ENCODE measurements around the gene BCAP29. TPM values are rescaled to one million over a fixed set of nuclear protein-coding genes. Genes with fewer than 3 reads are reported as not detected.

Gene BCAP29
- total RNA-seq, 1 experiment from 2014 or later = 61.5 TPM

DNA sequence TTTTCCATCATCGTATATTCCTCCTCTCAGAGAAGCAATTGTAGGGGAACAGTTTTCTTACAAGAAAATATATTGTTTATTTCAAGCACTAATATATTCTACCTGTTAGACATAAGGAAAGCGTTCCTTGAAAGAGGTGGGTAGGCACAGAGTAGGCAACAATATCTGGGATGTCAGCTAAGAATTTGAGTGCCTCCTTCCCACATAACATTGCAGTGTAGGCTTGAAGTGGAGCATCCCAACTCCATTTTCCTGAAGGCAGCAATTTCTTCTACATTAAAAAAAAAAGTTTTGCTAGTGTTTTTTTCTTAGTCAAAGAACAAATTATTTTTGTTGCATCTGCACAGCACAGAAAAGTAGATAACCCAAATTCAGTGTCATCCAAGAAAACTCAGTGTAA, 20.8 kb downstream of the BCAP29 start:
- Mint-ChIP-seq H3K9me3 (ENCODE audit: unreplicated experiment) (no peaks in the 10 kb centered on the region), H3K4me3 (ENCODE audit: unreplicated experiment) (no peak overlapping the region), H3K4me1 (ENCODE audit: insufficient read depth, unreplicated experiment) (peaks cover 6% of the 10 kb centered on the region), H3K27ac (ENCODE audit: low read depth, unreplicated experiment) (no peak overlapping the region), H3K36me3 (ENCODE audit: insufficient read depth, unreplicated experiment) (peaks cover 41% of the 10 kb centered on the region), H3K27me3 (ENCODE audit: insufficient read depth, unreplicated experiment) (no peaks in the 10 kb centered on the region)
- TF ChIP-seq, protein P1, sequence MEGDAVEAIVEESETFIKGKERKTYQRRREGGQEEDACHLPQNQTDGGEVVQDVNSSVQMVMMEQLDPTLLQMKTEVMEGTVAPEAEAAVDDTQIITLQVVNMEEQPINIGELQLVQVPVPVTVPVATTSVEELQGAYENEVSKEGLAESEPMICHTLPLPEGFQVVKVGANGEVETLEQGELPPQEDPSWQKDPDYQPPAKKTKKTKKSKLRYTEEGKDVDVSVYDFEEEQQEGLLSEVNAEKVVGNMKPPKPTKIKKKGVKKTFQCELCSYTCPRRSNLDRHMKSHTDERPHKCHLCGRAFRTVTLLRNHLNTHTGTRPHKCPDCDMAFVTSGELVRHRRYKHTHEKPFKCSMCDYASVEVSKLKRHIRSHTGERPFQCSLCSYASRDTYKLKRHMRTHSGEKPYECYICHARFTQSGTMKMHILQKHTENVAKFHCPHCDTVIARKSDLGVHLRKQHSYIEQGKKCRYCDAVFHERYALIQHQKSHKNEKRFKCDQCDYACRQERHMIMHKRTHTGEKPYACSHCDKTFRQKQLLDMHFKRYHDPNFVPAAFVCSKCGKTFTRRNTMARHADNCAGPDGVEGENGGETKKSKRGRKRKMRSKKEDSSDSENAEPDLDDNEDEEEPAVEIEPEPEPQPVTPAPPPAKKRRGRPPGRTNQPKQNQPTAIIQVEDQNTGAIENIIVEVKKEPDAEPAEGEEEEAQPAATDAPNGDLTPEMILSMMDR (IDR thresholded peaks at IDR 0.05; ENCODE audit: unreplicated experiment) = no peak
- DNase-seq (ENCODE audit: unreplicated experiment) = no peak
- ChIA-PET CTCF (interaction anchor here (0.9 to 1.1 kb wide), 2 partner anchors 106 to 122 kb away, joined by 3 to 7 read pairs; no protein-coding TSS in a partner anchor), POLR2A (interaction anchor here (1.1 kb wide), 1 partner anchor 19 kb away, joined by 5 read pairs; no protein-coding TSS in a partner anchor)
- no TSS peak for BruUV-seq (replicated peaks)
- intact Hi-C loops (cut with micrococcal nuclease) = no loop called here

DNA sequence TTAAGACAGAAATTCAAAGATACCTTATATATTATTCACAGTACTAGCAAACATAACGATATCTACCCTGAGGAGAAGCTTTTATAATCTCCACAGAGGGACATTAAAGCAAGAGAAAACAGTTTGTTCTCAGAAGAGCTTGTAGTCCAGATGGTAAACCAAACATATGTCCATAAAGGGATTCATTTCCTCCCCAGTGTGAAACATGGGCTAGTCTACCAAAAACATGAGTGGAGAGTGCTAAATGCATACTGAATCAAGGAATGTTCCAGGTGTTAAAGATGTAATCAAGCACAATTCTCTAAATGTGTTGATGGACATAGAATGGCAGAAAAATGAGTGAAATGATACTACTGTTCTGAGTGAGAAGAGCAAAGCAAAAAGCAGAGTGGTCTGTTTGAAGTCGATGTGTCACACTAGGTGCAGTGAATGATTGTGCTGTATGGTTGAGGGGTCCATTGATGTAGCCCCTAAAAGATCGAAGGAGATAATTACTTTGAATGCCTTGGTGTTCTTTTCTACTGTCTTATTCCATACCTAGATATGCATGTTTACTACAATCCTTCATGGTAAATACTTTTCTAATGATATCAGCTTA, 25.3 kb downstream of the BCAP29 start:
- no peak overlapping the region for H3K27ac Mint-ChIP-seq (ENCODE audit: low read depth, unreplicated experiment)
- no peaks in the 10 kb centered on the region for H3K27me3 Mint-ChIP-seq (ENCODE audit: insufficient read depth, unreplicated experiment)
- no peak overlapping the region for H3K4me3 Mint-ChIP-seq (ENCODE audit: unreplicated experiment)
- TF ChIP-seq, protein P1 (IDR thresholded peaks at IDR 0.05; ENCODE audit: unreplicated experiment) = no peak
- H3K36me3 Mint-ChIP-seq (ENCODE audit: insufficient read depth, unreplicated experiment) = peaks cover 37% of the 10 kb centered on the region
- ChIA-PET CTCF (interaction anchor here (0.5 to 1.1 kb wide), 7 partner anchors 41 to 685 kb away, joined by 3 to 4 read pairs (median 3); no protein-coding TSS in a partner anchor), POLR2A (interaction anchor here (0.6 to 1.5 kb wide), 4 partner anchors 8 to 138 kb away, joined by 3 to 4 read pairs (median 3); no protein-coding TSS in a partner anchor)
- H3K9me3 Mint-ChIP-seq (ENCODE audit: unreplicated experiment) = no peaks in the 10 kb centered on the region
- no peak for DNase-seq (ENCODE audit: unreplicated experiment)
- intact Hi-C loops (cut with micrococcal nuclease) = no loop called here
- no TSS peak for BruUV-seq (replicated peaks)
- H3K4me1 Mint-ChIP-seq (ENCODE audit: insufficient read depth, unreplicated experiment) = no peaks in the 10 kb centered on the region

DNA sequence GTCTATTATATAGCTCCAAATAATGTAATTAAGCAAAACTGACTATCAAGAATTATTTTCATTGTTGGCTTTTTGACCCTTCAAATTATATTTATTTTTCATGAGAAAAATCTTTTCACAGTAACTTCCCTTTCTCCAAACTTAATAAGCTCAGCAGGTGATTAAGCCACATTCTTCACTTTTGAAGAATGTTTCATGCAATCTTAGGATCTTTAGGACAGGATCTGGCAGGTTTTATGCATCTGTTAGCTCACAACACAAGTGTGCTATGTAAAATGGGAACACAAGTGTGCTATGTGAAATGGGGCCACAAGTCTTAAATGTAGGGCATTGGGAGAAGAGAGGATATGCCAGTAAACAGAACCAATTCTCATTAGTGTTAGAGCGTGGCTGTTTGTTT, 26.3 kb downstream of the BCAP29 start:
- Mint-ChIP-seq H3K27ac (ENCODE audit: low read depth, unreplicated experiment) (no peak overlapping the region), H3K4me3 (ENCODE audit: unreplicated experiment) (no peak overlapping the region), H3K4me1 (ENCODE audit: insufficient read depth, unreplicated experiment) (no peaks in the 10 kb centered on the region), H3K9me3 (ENCODE audit: unreplicated experiment) (no peaks in the 10 kb centered on the region), H3K27me3 (ENCODE audit: insufficient read depth, unreplicated experiment) (no peaks in the 10 kb centered on the region), H3K36me3 (ENCODE audit: insufficient read depth, unreplicated experiment) (peaks cover 28% of the 10 kb centered on the region)
- ChIA-PET POLR2A (interaction anchor here (0.6 to 1.0 kb wide), 3 partner anchors 17 to 115 kb away, joined by 3 to 4 read pairs (median 3); no protein-coding TSS in a partner anchor), CTCF (interaction anchor here (0.8 to 1.1 kb wide), 2 partner anchors 42 to 84 kb away, joined by 3 to 4 read pairs; no protein-coding TSS in a partner anchor)
- no peak for DNase-seq (ENCODE audit: unreplicated experiment)
- intact Hi-C loops (cut with micrococcal nuclease) = no loop called here
- TF ChIP-seq, protein P1 (IDR thresholded peaks at IDR 0.05; ENCODE audit: unreplicated experiment) = no peak
- BruUV-seq (replicated peaks) = no TSS peak

DNA sequence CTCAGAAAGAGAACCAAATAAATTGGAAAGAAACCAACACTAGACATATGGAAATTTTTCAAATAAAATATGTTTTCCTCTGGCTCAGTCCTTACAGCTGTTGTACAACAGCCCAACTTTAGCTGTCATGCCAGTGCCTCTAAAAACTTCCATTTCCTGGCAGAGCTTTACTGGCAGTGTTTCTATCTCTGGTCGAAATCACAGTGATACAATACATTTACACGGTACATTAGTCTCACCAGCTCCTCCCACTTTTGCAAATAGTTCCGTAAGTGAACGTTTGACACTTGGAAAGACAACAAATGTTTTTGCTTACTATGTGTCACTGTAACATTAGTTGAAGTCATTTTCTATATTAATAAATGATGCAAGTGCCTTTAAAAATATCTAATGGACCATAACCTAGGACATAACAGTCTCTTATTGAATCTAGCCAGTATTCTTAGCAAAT, 29.8 kb downstream of the BCAP29 start:
- TF ChIP-seq, protein P1 (IDR thresholded peaks at IDR 0.05; ENCODE audit: unreplicated experiment) = no peak
- H3K4me3 Mint-ChIP-seq (ENCODE audit: unreplicated experiment) = no peak overlapping the region
- BruUV-seq (replicated peaks) = no TSS peak
- H3K36me3 Mint-ChIP-seq (ENCODE audit: insufficient read depth, unreplicated experiment) = peaks cover 7% of the 10 kb centered on the region
- ChIA-PET POLR2A (interaction anchor here (1.1 kb wide), 1 partner anchor 20 kb away, joined by 4 read pairs; no protein-coding TSS in a partner anchor), CTCF (interaction anchor here (0.8 kb wide), 1 partner anchor 33 kb away, joined by 3 read pairs; no protein-coding TSS in a partner anchor)
- no peaks in the 10 kb centered on the region for H3K27me3 Mint-ChIP-seq (ENCODE audit: insufficient read depth, unreplicated experiment)
- H3K4me1 Mint-ChIP-seq (ENCODE audit: insufficient read depth, unreplicated experiment) = peaks cover 6% of the 10 kb centered on the region
- no peak for DNase-seq (ENCODE audit: unreplicated experiment)
- H3K27ac Mint-ChIP-seq (ENCODE audit: low read depth, unreplicated experiment) = no peak overlapping the region
- intact Hi-C loops (cut with micrococcal nuclease) = no loop called here
- H3K9me3 Mint-ChIP-seq (ENCODE audit: unreplicated experiment) = no peaks in the 10 kb centered on the region
